Body of pancreas (tissue), 4 donors: ENCODE data around the gene DGKE. TPM values are rescaled to one million over a fixed set of nuclear protein-coding genes. Genes with fewer than 3 reads are reported as not detected.

Experiments
- ATAC-seq: fragments of 150-250 bp; one replicate; pipeline ENCODE4 v1.9.1; 2016
- DNase-seq, 4 donors: peaks; one replicate each; pipeline ENCODE4 v3.0.0-alpha.2; 2019
- H3K27ac ChIP-seq, 4 donors: fragments of 200-600 bp; sonication (generic); 1 replicate in 3 of 4; 2 replicates in 1 of 4; pipeline versions ENCODE4 v1.5.1 to v1.6.1; 2016 to 2019; ENCODE audit warnings: mild to moderate bottlenecking in 1 of 4, mixed read lengths in 1 of 4, moderate library complexity in 1 of 4
- H3K27me3 ChIP-seq, 2 donors: fragments of 200-600 bp; sonication (generic); one replicate each; pipeline ENCODE4 v1.6.0; 2016; ENCODE audit warnings: mild to moderate bottlenecking in 1 of 2
- H3K36me3 ChIP-seq, 2 donors: fragments of 200-600 bp; sonication (generic); replicated peaks in 1 of 2; 2 replicates each; pipeline ENCODE4 v1.5.1; 2016; ENCODE audit warnings: low read depth in 2 of 2; ENCODE audit not compliant: insufficient read depth in 1 of 2
- H3K4me1 ChIP-seq: fragments of 200-600 bp; sonication (generic); one replicate; pipeline ENCODE4 v1.6.0; 2016
- H3K4me3 ChIP-seq, 2 donors: fragments of 200-600 bp; sonication (generic); 1 replicate in 1 of 2; 2 replicates in 1 of 2; pipeline ENCODE4 v1.5.1; 2016 to 2019
- H3K9me3 ChIP-seq, 3 donors: fragments of 200-600 bp; sonication (generic); 1 replicate in 2 of 3; 2 replicates in 1 of 3; pipeline ENCODE4 v1.5.1; 2016
- POLR2A ChIP-seq, 3 donors: fragments of 450-650 bp; IDR thresholded peaks; one replicate each; pipeline ENCODE4 v1.6.1; 2016; ENCODE audit warnings: antibody characterized with exemption in 3 of 3, mild to moderate bottlenecking in 2 of 3
- WGBS, 2 donors: methylation state at CpG; one replicate each; pipeline ENCODE4 v1.1.5; 2017; 5-methylcytosine and 5-hydroxymethylcytosine counted together
- intact Hi-C: fragments of 100-400 bp; cut with DNase I; formaldehyde crosslinking; loops from one replicate; pipeline ENCODE4 v1.15.1; 2023
- total RNA-seq, 2 donors: library from RNA; depleted of rRNA; stranded (reverse); fragments of >200 nt; gene quantifications; one replicate each; pipeline ENCODE4 v1.1.0, GENCODE V29; 2016
- TF ChIP-seq, protein P1 (sequence below), 7 experiments: fragments of 450-650 bp in 4 of 7; fragments of 200-600 bp in 3 of 7; sonication (generic) in 3 of 7; IDR thresholded peaks; one replicate each; pipeline ENCODE4 v1.5.1; 2016 to 2019; ENCODE audit warnings: antibody characterized with exemption in 7 of 7

The DGKE gene
- total RNA-seq, 2 donors from 2014 or later, result 4.6 to 7.0 TPM

- Histone ChIP-seq H3K4me3 (peak overlapping the region; percentile 31 to 79), H3K27me3 (no peaks in the 10 kb centered on the region), H3K4me1 (peaks cover 65% of the 10 kb centered on the region), H3K27ac (peak overlapping the region in 2 of 4 donors; percentile 82 to 91), H3K36me3 (no peaks in the 10 kb centered on the region), H3K9me3 (no peaks in the 10 kb centered on the region)
- no peak for DNase-seq
- no peak for ATAC-seq
- WGBS, 2 donors, result 22 to 31% methylated on average over 4 of the region's 4 CpGs
- intact Hi-C loops, result no loop called here
- TF ChIP-seq, protein P1, sequence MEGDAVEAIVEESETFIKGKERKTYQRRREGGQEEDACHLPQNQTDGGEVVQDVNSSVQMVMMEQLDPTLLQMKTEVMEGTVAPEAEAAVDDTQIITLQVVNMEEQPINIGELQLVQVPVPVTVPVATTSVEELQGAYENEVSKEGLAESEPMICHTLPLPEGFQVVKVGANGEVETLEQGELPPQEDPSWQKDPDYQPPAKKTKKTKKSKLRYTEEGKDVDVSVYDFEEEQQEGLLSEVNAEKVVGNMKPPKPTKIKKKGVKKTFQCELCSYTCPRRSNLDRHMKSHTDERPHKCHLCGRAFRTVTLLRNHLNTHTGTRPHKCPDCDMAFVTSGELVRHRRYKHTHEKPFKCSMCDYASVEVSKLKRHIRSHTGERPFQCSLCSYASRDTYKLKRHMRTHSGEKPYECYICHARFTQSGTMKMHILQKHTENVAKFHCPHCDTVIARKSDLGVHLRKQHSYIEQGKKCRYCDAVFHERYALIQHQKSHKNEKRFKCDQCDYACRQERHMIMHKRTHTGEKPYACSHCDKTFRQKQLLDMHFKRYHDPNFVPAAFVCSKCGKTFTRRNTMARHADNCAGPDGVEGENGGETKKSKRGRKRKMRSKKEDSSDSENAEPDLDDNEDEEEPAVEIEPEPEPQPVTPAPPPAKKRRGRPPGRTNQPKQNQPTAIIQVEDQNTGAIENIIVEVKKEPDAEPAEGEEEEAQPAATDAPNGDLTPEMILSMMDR (IDR thresholded peaks at IDR 0.05), result no peak
- TF ChIP-seq POLR2A (IDR thresholded peaks at IDR 0.05), result no peak
Measured at GRCh38 chr17:56832446-56832845, 1.5 kb upstream of the DGKE start.

DNA sequence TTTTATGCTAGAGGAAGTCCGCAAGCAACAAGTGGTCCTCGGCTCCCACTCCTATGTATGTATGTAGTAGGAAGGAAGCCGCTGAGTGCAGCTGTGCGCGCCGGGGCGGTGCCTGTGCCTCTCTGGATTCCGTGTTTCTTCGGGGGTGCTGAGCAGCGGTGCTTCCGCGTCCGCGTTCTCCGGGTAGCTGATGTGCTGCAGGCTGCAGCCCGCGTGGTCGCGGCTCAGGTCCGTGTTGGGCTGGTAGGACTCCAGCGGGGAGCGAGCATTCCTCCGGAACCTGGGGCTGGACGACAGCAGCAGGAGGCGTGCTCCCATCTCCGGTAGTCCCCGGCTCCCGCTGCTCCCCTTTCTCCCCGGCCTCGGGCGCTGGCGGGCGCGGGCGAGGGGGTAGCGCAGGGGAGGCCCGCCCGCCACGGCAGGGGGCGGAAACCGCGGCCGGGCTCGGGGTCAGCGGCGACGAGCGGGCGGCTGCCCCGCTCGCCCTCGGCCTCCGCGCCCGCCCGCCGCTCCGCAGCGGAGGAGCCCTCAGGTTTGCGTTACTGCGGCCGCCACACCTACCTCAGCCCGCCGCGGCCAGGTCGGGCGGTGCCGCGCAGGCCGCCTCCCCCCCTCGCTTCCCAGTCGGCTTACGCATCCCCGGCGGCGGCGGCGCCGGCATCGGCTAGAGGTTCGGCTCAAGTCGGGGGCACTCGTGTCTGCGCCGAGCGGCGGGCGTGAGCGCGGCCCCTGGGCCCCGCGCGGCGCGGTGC, 718 bp upstream of the DGKE start:
- intact Hi-C loops, result no loop called here
- no peaks in the 10 kb centered on the region for H3K27me3 ChIP-seq
- 0 to 1% methylated on average over 25 to 72 of the region's 95 CpGs for WGBS, 2 donors
- peak overlapping the region; percentile 82 to 91 (median 86) for H3K27ac ChIP-seq
- H3K36me3 ChIP-seq, result no peaks in the 10 kb centered on the region
- DNase-seq (peak; percentile 48 to 60 (median 56)), ATAC-seq (peak; percentile 58)
- H3K4me1 ChIP-seq, result peaks cover 66% of the 10 kb centered on the region
- peak in 2 of 3 donors; percentile 30 to 41 for TF ChIP-seq POLR2A (IDR thresholded peaks at IDR 0.05)
- TF ChIP-seq, protein P1 (IDR thresholded peaks at IDR 0.05), result peak in 1 of 7 experiments; percentile 13
- no peaks in the 10 kb centered on the region for H3K9me3 ChIP-seq
- H3K4me3 ChIP-seq, result peak overlapping the region; percentile 31 to 79

- Histone ChIP-seq H3K9me3 (no peaks in the 10 kb centered on the region), H3K27me3 (no peaks in the 10 kb centered on the region), H3K36me3 (no peaks in the 10 kb centered on the region), H3K4me3 (peak overlapping the region; percentile 34 to 79), H3K27ac (peak overlapping the region; percentile 70 to 91 (median 85)), H3K4me1 (peaks cover 63% of the 10 kb centered on the region)
- ATAC-seq, result peak; percentile 22
- intact Hi-C loops, result no loop called here
- 4 to 27% methylated on average over 3 to 81 of the region's 81 CpGs for WGBS, 2 donors
- peak in 1 of 3 donors; percentile 4 for TF ChIP-seq POLR2A (IDR thresholded peaks at IDR 0.05)
- TF ChIP-seq, protein P1 (IDR thresholded peaks at IDR 0.05), result peak in 4 of 7 experiments; percentile 22 to 42 (median 34)
- peak; percentile 58 to 73 (median 66) for DNase-seq
Measured at GRCh38 chr17:56834380-56835263, 671 bp downstream of the DGKE start.

DNA sequence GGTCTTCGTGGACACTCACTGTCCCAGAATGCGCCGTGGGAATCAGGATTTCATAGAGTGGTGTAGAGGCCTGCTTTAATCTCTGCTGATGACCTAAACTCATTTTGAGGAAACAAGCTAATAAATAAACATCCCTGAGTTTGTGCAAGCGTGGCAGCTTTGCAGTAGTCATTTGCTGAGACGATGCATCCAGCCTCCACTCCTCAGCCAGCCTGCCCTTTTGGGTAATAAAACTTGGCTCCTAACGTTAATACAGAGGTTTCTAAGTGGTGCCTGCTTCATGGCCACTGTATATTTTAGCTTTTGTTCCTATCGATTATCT, 1.3 kb downstream of the DGKE start:
- intact Hi-C loops, result no loop called here
- Histone ChIP-seq H3K27me3 (no peaks in the 10 kb centered on the region), H3K4me3 (peak overlapping the region in 1 of 2 donors; percentile 79), H3K27ac (peak overlapping the region in 2 of 4 donors; percentile 88 to 91), H3K4me1 (peaks cover 63% of the 10 kb centered on the region), H3K36me3 (no peaks in the 10 kb centered on the region), H3K9me3 (no peaks in the 10 kb centered on the region)
- no peak for ATAC-seq
- TF ChIP-seq, protein P1 (IDR thresholded peaks at IDR 0.05), result no peak
- WGBS, 2 donors, result 51 to 54% methylated on average over 7 of the region's 7 CpGs
- no peak for DNase-seq
